Measurements from ENCODE around the gene SARDH. TPM values are rescaled to one million over a fixed set of nuclear protein-coding genes. Genes with fewer than 3 reads are reported as not detected.

SARDH gene
- total and polyA plus RNA-seq, 2 donors (not counting 1 experiment from before 2014, with no cell fraction given), result 2.5 to 4.8 TPM

GRCh38 chr9:133718563-133719315 lies 19.4 kb downstream of the SARDH start:
- Histone ChIP-seq H3K36me3 (ENCODE audit: control insufficient read depth, insufficient read depth, low read length) (no peaks in the 10 kb centered on the region), H3K9me3 (ENCODE audit: control insufficient read depth, insufficient read depth, low read depth, low read length) (no peaks in the 10 kb centered on the region), H2AFZ (ENCODE audit: low read length) (no peak overlapping the region), H3K4me1 (ENCODE audit: control insufficient read depth, extremely low read depth, insufficient read depth, low read length) (peaks cover 15% of the 10 kb centered on the region), H3K9ac (ENCODE audit: insufficient read depth, low read length) (no peak overlapping the region), H4K20me1 (ENCODE audit: control insufficient read depth, extremely low read depth, insufficient read depth, low read length) (no peaks in the 10 kb centered on the region), H3K79me2 (ENCODE audit: control insufficient read depth, insufficient read depth, low read length) (no peaks in the 10 kb centered on the region), H3K27ac (ENCODE audit: insufficient read depth, low read length) (no peak overlapping the region), H3K4me2 (ENCODE audit: extremely low read depth, insufficient read depth, low read length) (no peak overlapping the region), H3K27me3 (ENCODE audit: control insufficient read depth, insufficient read depth, low read length) (no peaks in the 10 kb centered on the region), H3K4me3 (replicated peaks in 1 of 4; ENCODE audit: control extremely low read depth in 1 of 4, insufficient read depth in 1 of 4, low read depth in 3 of 4, low read length in 4 of 4) (no peak overlapping the region)
- TF ChIP-seq CTCF (conservative IDR thresholded peaks at IDR 0.05 in 1 of 2, IDR thresholded peaks at IDR 0.05 in 1 of 2; ENCODE audit: low read depth in 1 of 2, low read length in 2 of 2) (no peak), EZH2 (IDR thresholded peaks at IDR 0.05; ENCODE audit: low read length, missing control alignments) (no peak)
- DNase-seq (ENCODE audit: low read depth in 2 of 2), result no peak

DNA sequence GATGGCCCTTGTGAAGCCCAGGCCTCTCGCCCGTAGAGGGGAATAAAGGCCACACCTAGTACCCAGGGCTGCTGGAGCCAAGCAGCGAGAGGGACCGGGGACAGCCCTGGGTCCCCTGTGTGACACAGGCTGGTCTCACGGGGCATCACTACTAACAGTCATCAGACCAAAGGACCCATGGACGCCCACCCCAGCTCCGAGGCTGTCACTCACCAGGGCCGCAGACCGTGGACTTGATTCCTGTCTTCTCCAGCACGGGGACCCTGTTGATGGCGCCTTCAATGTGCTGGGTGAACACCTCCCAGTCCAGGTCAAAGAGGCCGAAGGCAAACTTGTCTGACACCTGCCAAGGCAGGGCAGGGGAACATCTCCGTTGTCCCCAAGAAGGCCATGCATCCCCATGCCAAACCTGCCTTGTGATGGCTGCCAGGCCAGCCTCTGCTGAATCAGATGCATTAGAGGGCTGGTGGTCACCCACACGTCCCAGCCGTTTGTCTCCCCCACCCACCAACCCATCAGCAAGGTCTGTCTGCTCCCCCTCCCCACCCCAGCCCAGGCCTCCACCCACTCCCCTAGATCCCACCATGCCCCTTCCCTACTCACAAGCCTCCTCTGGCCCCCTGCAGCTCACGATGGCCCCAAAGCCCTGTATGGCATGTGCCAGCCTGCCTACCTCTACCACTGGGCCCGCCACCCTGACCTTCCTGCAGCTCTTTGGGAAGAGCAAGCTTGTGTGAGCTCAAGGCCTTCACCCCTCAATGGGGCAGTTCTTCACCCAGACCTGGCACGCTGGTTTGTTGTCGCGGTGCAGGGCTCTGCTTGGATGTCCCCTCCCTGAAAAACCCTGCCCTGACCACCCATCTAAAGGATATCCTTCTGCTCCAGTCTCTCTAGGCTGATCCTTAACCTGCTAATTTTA lies 20.8 kb downstream of the SARDH start:
- no peak overlapping the region for H3K4me3 ChIP-seq (replicated peaks in 1 of 4; ENCODE audit: control extremely low read depth in 1 of 4, insufficient read depth in 1 of 4, low read depth in 3 of 4, low read length in 4 of 4)
- H3K27ac ChIP-seq (ENCODE audit: insufficient read depth, low read length), result no peak overlapping the region

More for the DNA sequence above, 20.8 kb downstream of the SARDH start:
- Histone ChIP-seq H2AFZ (ENCODE audit: low read length) (no peak overlapping the region), H3K9me3 (ENCODE audit: control insufficient read depth, insufficient read depth, low read depth, low read length) (no peaks in the 10 kb centered on the region), H3K27me3 (ENCODE audit: control insufficient read depth, insufficient read depth, low read length) (no peaks in the 10 kb centered on the region), H3K4me2 (ENCODE audit: extremely low read depth, insufficient read depth, low read length) (no peak overlapping the region), H3K4me1 (ENCODE audit: control insufficient read depth, extremely low read depth, insufficient read depth, low read length) (peaks cover 17% of the 10 kb centered on the region), H3K36me3 (ENCODE audit: control insufficient read depth, insufficient read depth, low read length) (no peaks in the 10 kb centered on the region), H3K9ac (ENCODE audit: insufficient read depth, low read length) (no peak overlapping the region), H4K20me1 (ENCODE audit: control insufficient read depth, extremely low read depth, insufficient read depth, low read length) (no peaks in the 10 kb centered on the region), H3K79me2 (ENCODE audit: control insufficient read depth, insufficient read depth, low read length) (no peaks in the 10 kb centered on the region)
- DNase-seq (ENCODE audit: low read depth in 2 of 2), result no peak
- TF ChIP-seq EZH2 (IDR thresholded peaks at IDR 0.05; ENCODE audit: low read length, missing control alignments) (no peak), CTCF (conservative IDR thresholded peaks at IDR 0.05 in 1 of 2, IDR thresholded peaks at IDR 0.05 in 1 of 2; ENCODE audit: low read depth in 1 of 2, low read length in 2 of 2) (no peak)

All from fibroblast of lung (primary cell).